Lung (tissue), 12 donors: Measurements from ENCODE around the gene ATP11A. TPM values are rescaled to one million over a fixed set of nuclear protein-coding genes. Genes with fewer than 3 reads are reported as not detected.

Experiments
- ATAC-seq: fragments of 200-7000 bp; cut with Tn5 transposase; one replicate; pipeline ENCODE4 v1.9.1; 2020; ENCODE audit warnings: moderate number of reproducible peaks; ENCODE audit not compliant: insufficient read depth, low FRiP score
- DNase-seq, 3 donors: peaks; one replicate each; pipeline ENCODE4 v3.0.0-alpha.2; 2013 to 2017
- H3K27ac ChIP-seq, 2 donors: one replicate each; pipeline ENCODE4 v1.5.1; 2013; ENCODE audit warnings: mild to moderate bottlenecking in 2 of 2, moderate library complexity in 2 of 2, control low read depth in 1 of 2, inconsistent platforms in 1 of 2, low read depth in 1 of 2, low read length in 1 of 2
- H3K27me3 ChIP-seq, 3 donors: one replicate each; pipeline ENCODE4 v1.5.1; 2013; ENCODE audit warnings: low read length in 2 of 3; ENCODE audit not compliant: control insufficient read depth in 3 of 3, insufficient read depth in 3 of 3
- H3K36me3 ChIP-seq, 4 donors: one replicate each; pipeline ENCODE4 v1.5.1; 2013; ENCODE audit warnings: low read length in 4 of 4, mild to moderate bottlenecking in 1 of 4, moderate library complexity in 1 of 4; ENCODE audit not compliant: control insufficient read depth in 4 of 4, insufficient read depth in 4 of 4
- H3K4me1 ChIP-seq, 5 donors: one replicate each; pipeline ENCODE4 v1.5.1; 2013; ENCODE audit warnings: low read length in 5 of 5, mild to moderate bottlenecking in 2 of 5, moderate library complexity in 1 of 5; ENCODE audit not compliant: control insufficient read depth in 5 of 5, insufficient read depth in 5 of 5
- H3K4me3 ChIP-seq: one replicate; pipeline ENCODE4 v1.5.1; 2013; ENCODE audit warnings: mild to moderate bottlenecking, control low read depth, moderate library complexity
- H3K9ac ChIP-seq, 2 donors: one replicate each; pipeline ENCODE4 v1.5.1; 2013; ENCODE audit warnings: low read length in 2 of 2, control low read depth in 1 of 2; ENCODE audit not compliant: insufficient read depth in 1 of 2
- H3K9me3 ChIP-seq, 4 donors: one replicate each; pipeline ENCODE4 v1.5.1; 2013; ENCODE audit warnings: low read length in 3 of 4, mild to moderate bottlenecking in 1 of 4, moderate library complexity in 1 of 4; ENCODE audit not compliant: control insufficient read depth in 4 of 4, insufficient read depth in 3 of 4
- CTCF ChIP-seq: IDR thresholded peaks from 2 replicates; pipeline ENCODE4 v1.5.1; 2012; ENCODE audit warnings: mild to moderate bottlenecking; ENCODE audit errors: control extremely low read depth, extremely low read depth
- WGBS, 2 donors: extraction: QIAGEN DNeasy Blood & Tissue Kit; methylation state at CpG; one replicate each; pipeline ENCODE4 v1.1.7; 2013; 5-methylcytosine and 5-hydroxymethylcytosine counted together
- polyA plus RNA-seq, 2 donors: library from polyadenylated mRNA; stranded (reverse); fragments of 200-250 nt; gene quantifications; one replicate each; pipeline ENCODE4 v1.2.1, GENCODE V29; 2013
- total RNA-seq, 2 donors: library from RNA; depleted of rRNA in 1 of 2; stranded (reverse); fragments of >200 nt in 1 of 2; gene quantifications; one replicate each; pipeline ENCODE4 v1.2.1, GENCODE V29; 2014 to 2021
- donor health status: control.
- donor health status: control.
- donor health status: Bipolar disorder and iron deficiency.
- donor health status: healthy.
- donor health status: DM: yes; HTN: yes; CAD: no.

The ATP11A gene
- total and polyA plus RNA-seq, 4 donors, result 46.3 to 317 (median 162) TPM

- ATAC-seq, result no peak
- Histone ChIP-seq H3K4me3 (no peak overlapping the region), H3K27ac (no peak overlapping the region), H3K36me3 (peaks cover 0 to 45% (median 11%) of the 10 kb centered on the region in 4 donors), H3K9ac (no peak overlapping the region), H3K9me3 (no peaks in the 10 kb centered on the region), H3K4me1 (no peaks in the 10 kb centered on the region), H3K27me3 (no peaks in the 10 kb centered on the region)
- no peak for DNase-seq
- 94 to 97% methylated on average over 18 of the region's 18 CpGs for WGBS, 2 donors
- TF ChIP-seq CTCF, result no peak
These were observed 177.5 kb downstream of the ATP11A start for GRCh38 chr13:112867301-112867711.

- DNase-seq (no peak), ATAC-seq (no peak)
- Histone ChIP-seq H3K4me3 (no peak overlapping the region), H3K4me1 (peaks cover 0 to 3% (median 0%) of the 10 kb centered on the region in 5 donors), H3K36me3 (peaks cover 0 to 38% (median 9%) of the 10 kb centered on the region in 4 donors), H3K9me3 (no peaks in the 10 kb centered on the region), H3K27me3 (no peaks in the 10 kb centered on the region), H3K27ac (no peak overlapping the region), H3K9ac (no peak overlapping the region)
- TF ChIP-seq CTCF, result no peak
- WGBS, 2 donors, result 95 to 100% methylated on average over 5 of the region's 5 CpGs
These were observed 178.5 kb downstream of the ATP11A start for GRCh38 chr13:112868308-112868707.

- Histone ChIP-seq H3K4me3 (no peak overlapping the region), H3K27ac (no peak overlapping the region), H3K4me1 (peaks cover 0 to 10% (median 4%) of the 10 kb centered on the region in 5 donors), H3K9me3 (no peaks in the 10 kb centered on the region), H3K27me3 (no peaks in the 10 kb centered on the region), H3K9ac (no peak overlapping the region), H3K36me3 (peaks cover 0 to 41% (median 9%) of the 10 kb centered on the region in 4 donors)
- 66 to 81% methylated on average over 15 of the region's 15 CpGs for WGBS, 2 donors
- ATAC-seq (no peak), DNase-seq (no peak)
- TF ChIP-seq CTCF, result no peak
These were observed 179.6 kb downstream of the ATP11A start for GRCh38 chr13:112869202-112870050.
